ENCODE results near the gene UBA6. TPM values are rescaled to one million over a fixed set of nuclear protein-coding genes. Genes with fewer than 3 reads are reported as not detected.

The UBA6 gene
- polyA plus RNA-seq, 1 of the 3 experiments (the other 2 are of a cell fraction), result 51.0 TPM

DNA sequence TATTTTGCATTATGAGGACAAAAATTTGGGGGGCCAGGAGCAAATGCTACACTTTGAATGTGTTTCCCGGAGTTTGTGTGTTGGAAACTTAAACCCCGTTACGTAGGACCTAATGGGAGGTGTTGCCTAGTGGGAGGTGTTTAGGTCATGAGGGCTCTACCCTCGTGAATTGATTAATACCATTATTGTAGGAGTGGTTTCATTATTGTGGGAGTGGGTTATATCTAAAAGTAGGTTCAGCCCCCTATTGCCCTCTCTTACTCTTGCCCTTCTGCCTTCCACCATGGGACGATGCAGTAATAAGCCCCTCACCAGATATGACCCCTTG, 15.5 kb downstream of the UBA6 start:
- POLR2A ChIA-PET, result no interaction called here

More for the DNA sequence above, 15.5 kb downstream of the UBA6 start:
- Histone ChIP-seq H3K9me2 (no peaks in the 10 kb centered on the region), H3K4me1 (ENCODE audit: control insufficient read depth in 1 of 2, insufficient read depth in 2 of 2, low read depth in 1 of 2, low read length in 1 of 2) (peaks cover 0 to 4% of the 10 kb centered on the region in 2 experiments; a peak in 2 of 4 replicates), H3K4me2 (no peak overlapping the region), H2AFZ (ENCODE audit: low read depth) (no peak overlapping the region), H3K9ac (no peak overlapping the region), H4K20me1 (ENCODE audit: insufficient read depth) (no peaks in the 10 kb centered on the region), H3K4me3 (ENCODE audit: low read depth in 2 of 2, low read length in 1 of 2) (no peak overlapping the region), H3K36me3 (replicated peaks in 1 of 2; ENCODE audit: control insufficient read depth in 1 of 2, insufficient read depth in 2 of 2, low read length in 1 of 2) (peaks cover 36 to 53% of the 10 kb centered on the region in 2 experiments), H3K9me3 (no peaks in the 10 kb centered on the region), H3F3A (replicated peaks; ENCODE audit: insufficient read depth) (peaks cover 11% of the 10 kb centered on the region), H3K27me3 (ENCODE audit: insufficient read depth) (no peaks in the 10 kb centered on the region), H3K27ac (ENCODE audit: low read depth in 2 of 2, low read length in 1 of 2) (peak overlapping the region in 1 of 2 experiments; percentile 35; a peak in 2 of 4 replicates), H3K79me2 (ENCODE audit: insufficient read depth) (peaks cover 91% of the 10 kb centered on the region)
- CTCF ChIA-PET, result no interaction called here
- TF ChIP-seq JUND (IDR thresholded peaks at IDR 0.05), result no peak
- no peak for TF ChIP-seq TEAD4 (IDR thresholded peaks at IDR 0.05; ENCODE audit: borderline replicate concordance, insufficient read depth)
- no peak for TF ChIP-seq ELF1 (IDR thresholded peaks at IDR 0.05)
- no peak for TF ChIP-seq RFX5 (IDR thresholded peaks at IDR 0.05; ENCODE audit: low read length)
- no peak for TF ChIP-seq SMC3 (IDR thresholded peaks at IDR 0.05; ENCODE audit: low read depth, low read length)
- TF ChIP-seq, protein P1, sequence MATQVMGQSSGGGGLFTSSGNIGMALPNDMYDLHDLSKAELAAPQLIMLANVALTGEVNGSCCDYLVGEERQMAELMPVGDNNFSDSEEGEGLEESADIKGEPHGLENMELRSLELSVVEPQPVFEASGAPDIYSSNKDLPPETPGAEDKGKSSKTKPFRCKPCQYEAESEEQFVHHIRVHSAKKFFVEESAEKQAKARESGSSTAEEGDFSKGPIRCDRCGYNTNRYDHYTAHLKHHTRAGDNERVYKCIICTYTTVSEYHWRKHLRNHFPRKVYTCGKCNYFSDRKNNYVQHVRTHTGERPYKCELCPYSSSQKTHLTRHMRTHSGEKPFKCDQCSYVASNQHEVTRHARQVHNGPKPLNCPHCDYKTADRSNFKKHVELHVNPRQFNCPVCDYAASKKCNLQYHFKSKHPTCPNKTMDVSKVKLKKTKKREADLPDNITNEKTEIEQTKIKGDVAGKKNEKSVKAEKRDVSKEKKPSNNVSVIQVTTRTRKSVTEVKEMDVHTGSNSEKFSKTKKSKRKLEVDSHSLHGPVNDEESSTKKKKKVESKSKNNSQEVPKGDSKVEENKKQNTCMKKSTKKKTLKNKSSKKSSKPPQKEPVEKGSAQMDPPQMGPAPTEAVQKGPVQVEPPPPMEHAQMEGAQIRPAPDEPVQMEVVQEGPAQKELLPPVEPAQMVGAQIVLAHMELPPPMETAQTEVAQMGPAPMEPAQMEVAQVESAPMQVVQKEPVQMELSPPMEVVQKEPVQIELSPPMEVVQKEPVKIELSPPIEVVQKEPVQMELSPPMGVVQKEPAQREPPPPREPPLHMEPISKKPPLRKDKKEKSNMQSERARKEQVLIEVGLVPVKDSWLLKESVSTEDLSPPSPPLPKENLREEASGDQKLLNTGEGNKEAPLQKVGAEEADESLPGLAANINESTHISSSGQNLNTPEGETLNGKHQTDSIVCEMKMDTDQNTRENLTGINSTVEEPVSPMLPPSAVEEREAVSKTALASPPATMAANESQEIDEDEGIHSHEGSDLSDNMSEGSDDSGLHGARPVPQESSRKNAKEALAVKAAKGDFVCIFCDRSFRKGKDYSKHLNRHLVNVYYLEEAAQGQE (IDR thresholded peaks at IDR 0.05; ENCODE audit: low read depth, low read length), result no peak
- no peak for TF ChIP-seq FOXJ3 (CRISPR knock-in tag; IDR thresholded peaks at IDR 0.05)
- no peak for TF ChIP-seq MEF2A (IDR thresholded peaks at IDR 0.05; ENCODE audit: borderline replicate concordance, low read depth)
- TF ChIP-seq EZH2phosphoT487 (IDR thresholded peaks at IDR 0.05; ENCODE audit: borderline replicate concordance, low read depth), result no peak
- TF ChIP-seq, protein P2, sequence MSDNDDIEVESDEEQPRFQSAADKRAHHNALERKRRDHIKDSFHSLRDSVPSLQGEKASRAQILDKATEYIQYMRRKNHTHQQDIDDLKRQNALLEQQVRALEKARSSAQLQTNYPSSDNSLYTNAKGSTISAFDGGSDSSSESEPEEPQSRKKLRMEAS (IDR thresholded peaks at IDR 0.05; ENCODE audit: low read depth), result no peak
- no peak for TF ChIP-seq GATA2 (CRISPR knock-in tag; IDR thresholded peaks at IDR 0.05)
- TF ChIP-seq, protein P3, sequence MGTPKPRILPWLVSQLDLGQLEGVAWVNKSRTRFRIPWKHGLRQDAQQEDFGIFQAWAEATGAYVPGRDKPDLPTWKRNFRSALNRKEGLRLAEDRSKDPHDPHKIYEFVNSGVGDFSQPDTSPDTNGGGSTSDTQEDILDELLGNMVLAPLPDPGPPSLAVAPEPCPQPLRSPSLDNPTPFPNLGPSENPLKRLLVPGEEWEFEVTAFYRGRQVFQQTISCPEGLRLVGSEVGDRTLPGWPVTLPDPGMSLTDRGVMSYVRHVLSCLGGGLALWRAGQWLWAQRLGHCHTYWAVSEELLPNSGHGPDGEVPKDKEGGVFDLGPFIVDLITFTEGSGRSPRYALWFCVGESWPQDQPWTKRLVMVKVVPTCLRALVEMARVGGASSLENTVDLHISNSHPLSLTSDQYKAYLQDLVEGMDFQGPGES (IDR thresholded peaks at IDR 0.05; ENCODE audit: low read depth, low read length), result no peak
- no peak for TF ChIP-seq NFIC (IDR thresholded peaks at IDR 0.05; ENCODE audit: borderline replicate concordance)
- TF ChIP-seq, protein P4, sequence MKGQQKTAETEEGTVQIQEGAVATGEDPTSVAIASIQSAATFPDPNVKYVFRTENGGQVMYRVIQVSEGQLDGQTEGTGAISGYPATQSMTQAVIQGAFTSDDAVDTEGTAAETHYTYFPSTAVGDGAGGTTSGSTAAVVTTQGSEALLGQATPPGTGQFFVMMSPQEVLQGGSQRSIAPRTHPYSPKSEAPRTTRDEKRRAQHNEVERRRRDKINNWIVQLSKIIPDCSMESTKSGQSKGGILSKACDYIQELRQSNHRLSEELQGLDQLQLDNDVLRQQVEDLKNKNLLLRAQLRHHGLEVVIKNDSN (IDR thresholded peaks at IDR 0.05; ENCODE audit: borderline replicate concordance, low read depth), result no peak
- no peak for TF ChIP-seq YY1 (IDR thresholded peaks at IDR 0.05; ENCODE audit: low read depth)
- no peak for TF ChIP-seq NRF1 (IDR thresholded peaks at IDR 0.05; ENCODE audit: low read depth, low read length)
- TF ChIP-seq RAD21 (IDR thresholded peaks at IDR 0.05; ENCODE audit: low read length), result no peak
- no peak for TF ChIP-seq CHD2 (IDR thresholded peaks at IDR 0.05; ENCODE audit: low read length, partially characterized antibody)
- no peak for DNase-seq
- 94% methylated on average over 5 of the region's 5 CpGs for WGBS (ENCODE audit: low lambda C conversion rate)
